Cardiac muscle cell (in vitro differentiated cells and primary cell): Measurements from ENCODE around the gene RABGAP1. TPM values are rescaled to one million over a fixed set of nuclear protein-coding genes. Genes with fewer than 3 reads are reported as not detected.

Source experiments
- DNase-seq, 2 donors: peaks; one replicate each; pipeline versions ENCODE4 v3.0.0 to v3.0.0-alpha.2; 2010 to 2017; ENCODE audit warnings: low read depth in 1 of 2, low spot score in 1 of 2
- H3K27ac ChIP-seq: fragments of 200-600 bp; sonication (generic); 2 replicates; pipeline ENCODE4 v1.5.1; 2016
- H3K27me3 ChIP-seq: fragments of 200-600 bp; sonication (generic); 2 replicates; pipeline ENCODE4 v1.6.0; 2016; ENCODE audit warnings: control low read depth
- H3K36me3 ChIP-seq: fragments of 200-600 bp; sonication (generic); 2 replicates; pipeline ENCODE4 v1.5.1; 2016; ENCODE audit warnings: control low read depth
- H3K4me1 ChIP-seq: fragments of 200-600 bp; sonication (generic); 2 replicates; pipeline ENCODE4 v1.8.1; 2017; ENCODE audit warnings: low read depth, mild to moderate bottlenecking, mixed run types
- H3K4me3 ChIP-seq: fragments of 200-600 bp; sonication (generic); 2 replicates; pipeline ENCODE4 v1.5.1; 2016; ENCODE audit warnings: mild to moderate bottlenecking
- H3K9me3 ChIP-seq: fragments of 200-600 bp; sonication (generic); 2 replicates; pipeline ENCODE4 v1.5.1; 2017; ENCODE audit warnings: low read depth, mild to moderate bottlenecking, control low read depth
- polyA plus RNA-seq: library from polyadenylated mRNA; unstranded; fragments of >200 nt; fragmentation: Nextera tagmentation; extraction: Ambion mirVana; gene quantifications from 2 replicates; pipeline ENCODE4 v1.2.1, GENCODE V29; 2016
- total RNA-seq: library from RNA; depleted of rRNA; stranded (reverse); fragments of >200 nt; gene quantifications from 2 replicates; pipeline ENCODE4 v1.2.3, GENCODE V29; 2016
- TF ChIP-seq, protein P1 (sequence below): IDR thresholded peaks from 2 replicates; pipeline ENCODE4 v1.5.1; 2012; ENCODE audit warnings: low read depth, mild to moderate bottlenecking, low read length

RABGAP1 gene
- total and polyA plus RNA-seq, 2 experiments from 2014 or later, result 37.4 to 44.4 TPM

DNA sequence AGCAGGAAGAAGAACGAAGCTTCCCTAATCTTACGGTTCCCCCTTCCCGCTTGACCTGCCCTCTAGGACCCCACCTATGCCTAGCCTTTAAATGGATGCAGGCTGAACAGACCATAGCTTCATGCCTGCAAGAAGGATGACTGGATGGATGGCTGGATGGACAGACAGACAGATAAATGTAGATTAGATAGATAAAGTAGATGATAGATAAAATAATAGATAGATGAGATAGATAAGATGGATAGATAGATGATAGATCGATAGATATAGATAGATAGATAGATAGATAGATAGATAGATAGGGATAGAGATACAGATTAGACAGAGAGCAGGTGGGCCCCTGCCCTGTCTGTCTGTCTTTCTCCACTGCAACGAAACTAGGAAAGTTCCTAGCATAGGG, 164.7 kb downstream of the RABGAP1 start:
- Histone ChIP-seq H3K4me3 (no peak overlapping the region), H3K36me3 (peaks cover 16% of the 10 kb centered on the region), H3K27ac (no peak overlapping the region), H3K27me3 (no peaks in the 10 kb centered on the region), H3K9me3 (no peaks in the 10 kb centered on the region), H3K4me1 (no peaks in the 10 kb centered on the region)
- no peak for DNase-seq
- TF ChIP-seq, protein P1, sequence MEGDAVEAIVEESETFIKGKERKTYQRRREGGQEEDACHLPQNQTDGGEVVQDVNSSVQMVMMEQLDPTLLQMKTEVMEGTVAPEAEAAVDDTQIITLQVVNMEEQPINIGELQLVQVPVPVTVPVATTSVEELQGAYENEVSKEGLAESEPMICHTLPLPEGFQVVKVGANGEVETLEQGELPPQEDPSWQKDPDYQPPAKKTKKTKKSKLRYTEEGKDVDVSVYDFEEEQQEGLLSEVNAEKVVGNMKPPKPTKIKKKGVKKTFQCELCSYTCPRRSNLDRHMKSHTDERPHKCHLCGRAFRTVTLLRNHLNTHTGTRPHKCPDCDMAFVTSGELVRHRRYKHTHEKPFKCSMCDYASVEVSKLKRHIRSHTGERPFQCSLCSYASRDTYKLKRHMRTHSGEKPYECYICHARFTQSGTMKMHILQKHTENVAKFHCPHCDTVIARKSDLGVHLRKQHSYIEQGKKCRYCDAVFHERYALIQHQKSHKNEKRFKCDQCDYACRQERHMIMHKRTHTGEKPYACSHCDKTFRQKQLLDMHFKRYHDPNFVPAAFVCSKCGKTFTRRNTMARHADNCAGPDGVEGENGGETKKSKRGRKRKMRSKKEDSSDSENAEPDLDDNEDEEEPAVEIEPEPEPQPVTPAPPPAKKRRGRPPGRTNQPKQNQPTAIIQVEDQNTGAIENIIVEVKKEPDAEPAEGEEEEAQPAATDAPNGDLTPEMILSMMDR, result no peak

DNA sequence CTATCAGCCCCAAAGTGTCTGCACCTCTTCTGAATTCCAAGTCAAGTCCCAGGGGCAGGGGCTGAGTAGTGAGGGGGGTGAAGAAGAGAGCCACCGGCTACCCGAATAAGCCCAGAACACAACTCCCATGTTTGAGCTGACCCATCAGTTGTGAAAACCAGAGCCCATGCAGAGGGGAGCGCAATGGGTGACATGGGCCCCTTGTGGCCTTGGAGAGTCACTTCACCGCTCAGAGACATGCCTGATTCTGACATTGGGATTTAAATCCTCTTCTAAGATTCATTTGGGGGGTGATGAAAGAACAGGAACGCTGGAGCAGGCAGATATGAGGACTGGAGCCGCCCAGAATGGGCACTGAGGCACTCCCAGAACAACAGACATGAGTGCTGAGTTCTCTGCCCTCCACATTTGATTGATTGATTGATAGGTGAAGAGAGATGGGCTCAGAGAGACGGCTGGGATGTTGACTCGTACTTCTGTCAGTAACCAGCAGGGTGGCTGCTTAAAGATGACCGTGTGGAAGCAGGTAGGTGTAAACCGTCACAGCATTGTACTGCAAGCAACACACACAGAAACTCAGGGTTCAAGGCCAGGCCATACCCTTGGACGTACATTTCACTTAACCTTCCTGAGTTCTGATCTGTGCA, 166.9 kb downstream of the RABGAP1 start:
- Histone ChIP-seq H3K36me3 (peaks cover 3% of the 10 kb centered on the region), H3K27me3 (no peaks in the 10 kb centered on the region), H3K9me3 (no peaks in the 10 kb centered on the region), H3K4me3 (no peak overlapping the region), H3K27ac (no peak overlapping the region), H3K4me1 (no peaks in the 10 kb centered on the region)
- no peak for DNase-seq
- TF ChIP-seq, protein P1, result no peak

DNA sequence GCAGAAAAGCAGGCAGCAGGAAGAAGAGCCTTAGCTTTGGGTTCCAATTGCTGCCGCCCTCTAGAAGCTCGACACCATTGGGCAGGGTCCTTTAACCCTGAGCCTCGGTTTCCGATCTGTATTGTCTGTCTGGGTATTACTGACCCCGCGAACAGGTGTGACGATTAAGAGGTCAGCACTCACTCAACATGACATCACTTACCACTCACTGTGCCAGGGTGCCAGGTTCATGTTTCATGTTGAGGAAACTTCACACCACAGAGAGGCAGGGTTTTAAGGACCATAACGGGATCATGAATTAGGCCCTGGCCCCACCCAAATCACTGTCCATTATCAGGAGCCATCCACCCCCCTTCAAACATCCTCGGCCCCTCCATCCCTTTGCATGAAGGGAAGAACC, 168.2 kb downstream of the RABGAP1 start:
- TF ChIP-seq, protein P1, result no peak
- DNase-seq, result no peak
- no peaks in the 10 kb centered on the region for H3K4me1 ChIP-seq
- H3K27me3 ChIP-seq, result no peaks in the 10 kb centered on the region
- no peak overlapping the region for H3K4me3 ChIP-seq
- H3K36me3 ChIP-seq, result no peaks in the 10 kb centered on the region
- no peak overlapping the region for H3K27ac ChIP-seq
- H3K9me3 ChIP-seq, result no peaks in the 10 kb centered on the region

DNA sequence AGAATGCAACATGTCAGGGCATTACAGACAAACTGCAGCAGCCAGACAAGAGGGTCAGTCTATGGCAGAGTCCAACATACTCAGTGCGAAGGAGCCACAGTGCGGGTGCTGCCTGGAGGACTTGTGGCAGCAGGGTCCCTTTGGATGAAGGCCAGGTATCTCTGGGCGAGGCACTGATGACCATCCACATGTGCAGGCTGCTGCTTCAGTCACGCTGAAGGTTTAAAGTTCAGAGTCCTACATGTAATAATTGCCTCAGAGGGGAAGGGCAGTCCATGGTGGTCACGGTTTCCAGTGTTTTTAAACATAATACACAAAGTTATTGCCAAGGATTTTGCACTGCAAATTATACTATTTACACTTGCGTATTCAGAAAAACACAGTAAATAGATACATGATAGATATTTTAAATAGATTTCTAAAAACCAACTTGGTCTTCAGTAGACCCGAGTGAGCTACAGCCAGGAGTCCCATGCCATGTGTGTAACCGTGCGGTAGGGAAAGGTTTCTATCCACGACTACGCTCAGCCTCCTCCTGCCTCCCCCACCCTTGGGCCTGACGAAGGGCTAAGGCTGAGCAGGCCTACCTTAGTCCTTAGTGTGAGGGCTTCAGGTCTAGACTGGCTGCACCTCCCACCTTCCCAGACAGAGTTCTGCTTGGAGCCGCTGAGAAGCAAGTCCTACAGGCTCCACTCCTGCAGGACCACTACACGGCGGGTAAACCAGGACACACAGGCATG, 168.9 kb downstream of the RABGAP1 start:
- Histone ChIP-seq H3K27ac (peak overlapping the region; percentile 24), H3K36me3 (no peaks in the 10 kb centered on the region), H3K27me3 (no peaks in the 10 kb centered on the region), H3K4me3 (no peak overlapping the region), H3K4me1 (no peaks in the 10 kb centered on the region), H3K9me3 (no peaks in the 10 kb centered on the region)
- DNase-seq, result no peak
- TF ChIP-seq, protein P1, result no peak

DNA sequence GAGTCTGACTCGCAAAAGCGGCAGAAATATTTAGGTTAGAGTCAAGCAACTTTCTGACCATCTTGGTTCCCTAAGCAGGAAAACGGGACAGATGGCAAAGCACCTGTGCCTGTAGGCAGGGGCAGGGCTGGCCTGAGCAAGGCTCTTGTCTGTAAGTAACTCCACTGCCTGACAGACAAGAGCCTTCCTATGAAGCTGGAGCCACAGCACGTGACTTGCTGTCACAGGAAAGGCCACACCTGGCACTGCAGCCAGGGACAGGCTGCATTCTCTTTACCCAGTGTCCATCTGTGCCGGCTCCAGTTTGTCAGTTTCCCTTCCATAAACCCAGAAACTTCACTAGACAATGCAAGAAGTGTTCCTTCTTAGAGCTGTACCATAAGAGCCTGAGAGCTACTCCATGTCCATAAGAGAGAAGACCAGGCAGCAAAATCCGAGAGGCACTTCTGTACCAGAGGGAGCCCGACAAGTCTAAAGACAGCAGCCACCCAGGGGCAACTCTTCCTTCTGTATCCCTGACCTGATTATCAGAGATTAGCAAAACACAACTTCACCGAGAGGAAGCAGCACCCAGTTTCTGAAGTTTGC, 170.7 kb downstream of the RABGAP1 start:
- H3K4me1 ChIP-seq, result no peaks in the 10 kb centered on the region
- no peaks in the 10 kb centered on the region for H3K27me3 ChIP-seq
- H3K4me3 ChIP-seq, result no peak overlapping the region
- TF ChIP-seq, protein P1, result no peak
- DNase-seq, result no peak
- H3K36me3 ChIP-seq, result peaks cover 6% of the 10 kb centered on the region
- H3K9me3 ChIP-seq, result no peaks in the 10 kb centered on the region
- peak overlapping the region; percentile 16 for H3K27ac ChIP-seq
